ENCODE measurements around the gene MYO18B.

MYO18B gene

GRCh38 chr22:25751174-25751581, 9.2 kb downstream of the MYO18B start:
- DNase-seq: no peak

DNA sequence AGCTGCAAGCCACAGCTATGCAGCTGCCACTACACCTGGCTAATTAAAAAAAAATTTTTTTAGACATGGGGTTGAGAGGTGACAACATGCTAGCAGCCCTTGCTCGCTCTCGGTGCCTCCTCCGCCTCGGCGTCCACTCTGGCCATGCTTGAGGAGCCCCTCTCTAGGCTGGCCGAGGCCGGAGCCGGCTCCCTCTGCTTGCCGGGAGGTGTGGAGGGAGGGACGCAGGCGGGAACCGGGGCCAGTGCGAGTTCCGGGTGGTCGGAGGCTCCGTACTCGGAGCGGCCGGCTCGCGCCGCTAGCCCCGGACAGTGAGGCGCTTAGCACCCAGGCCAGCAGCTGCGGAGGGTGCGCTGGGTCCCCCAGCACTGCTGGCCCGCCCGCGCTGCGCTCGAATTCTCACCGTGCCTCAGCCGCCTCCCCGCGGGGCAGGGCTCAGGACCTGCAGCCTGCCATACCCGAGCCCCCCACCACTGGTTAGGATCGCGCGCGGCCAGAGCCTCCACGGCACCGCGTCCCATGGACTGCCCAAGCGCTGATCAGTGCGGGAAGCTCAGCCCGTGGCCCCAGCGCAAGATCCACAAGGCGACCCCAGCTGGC, 10.7 kb downstream of the MYO18B start:
- no peak for DNase-seq

DNA sequence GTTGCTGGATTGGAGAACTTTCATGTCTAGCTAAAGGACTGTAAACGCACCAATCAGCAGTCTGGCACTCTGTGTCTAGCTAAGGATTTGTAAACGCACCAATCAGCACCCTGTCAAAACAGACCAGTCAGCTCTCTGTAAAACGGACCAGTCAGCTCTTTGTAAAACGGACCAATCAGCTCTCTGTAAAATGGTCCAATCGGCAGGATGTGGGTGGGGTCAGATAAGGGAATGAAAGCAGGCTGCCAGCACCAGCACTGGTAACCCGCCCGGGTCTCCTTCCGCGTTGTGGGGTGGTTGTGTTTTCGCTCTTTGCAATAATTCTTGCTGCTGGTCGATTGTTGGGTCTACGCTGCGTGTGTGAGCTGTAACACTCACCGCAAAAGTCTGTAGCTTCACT, 11.3 kb downstream of the MYO18B start:
- DNase-seq: no peak

- DNase-seq: no peak
Observed at GRCh38 chr22:25754527-25755202, 12.7 kb downstream of the MYO18B start.

GRCh38 chr22:25757686-25758085, 15.7 kb downstream of the MYO18B start:
- no peak for DNase-seq

- no peak for DNase-seq
Observed at GRCh38 chr22:25758316-25758715, 16.3 kb downstream of the MYO18B start.

GRCh38 chr22:25759825-25760231, 17.8 kb downstream of the MYO18B start:
- DNase-seq: no peak

DNA sequence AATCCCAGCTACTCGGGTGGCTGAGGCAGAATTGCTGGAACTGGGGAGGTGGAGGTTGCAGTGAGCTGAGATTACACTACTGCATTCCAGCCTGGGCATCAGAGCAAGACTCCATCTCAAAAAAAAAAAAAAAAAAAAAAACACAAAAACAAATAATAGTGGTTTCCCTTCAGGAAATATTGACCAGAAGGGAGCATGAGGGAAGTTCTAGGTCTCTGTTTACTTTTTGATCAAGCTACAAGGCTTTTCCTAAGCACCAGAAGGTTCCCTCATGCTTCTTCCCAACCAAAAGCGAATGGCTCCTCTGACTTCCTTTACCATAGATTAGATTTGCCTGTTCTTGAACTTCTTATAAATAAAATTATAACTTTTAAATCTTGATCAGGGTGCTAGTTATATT, 18.3 kb downstream of the MYO18B start:
- DNase-seq: no peak

DNA sequence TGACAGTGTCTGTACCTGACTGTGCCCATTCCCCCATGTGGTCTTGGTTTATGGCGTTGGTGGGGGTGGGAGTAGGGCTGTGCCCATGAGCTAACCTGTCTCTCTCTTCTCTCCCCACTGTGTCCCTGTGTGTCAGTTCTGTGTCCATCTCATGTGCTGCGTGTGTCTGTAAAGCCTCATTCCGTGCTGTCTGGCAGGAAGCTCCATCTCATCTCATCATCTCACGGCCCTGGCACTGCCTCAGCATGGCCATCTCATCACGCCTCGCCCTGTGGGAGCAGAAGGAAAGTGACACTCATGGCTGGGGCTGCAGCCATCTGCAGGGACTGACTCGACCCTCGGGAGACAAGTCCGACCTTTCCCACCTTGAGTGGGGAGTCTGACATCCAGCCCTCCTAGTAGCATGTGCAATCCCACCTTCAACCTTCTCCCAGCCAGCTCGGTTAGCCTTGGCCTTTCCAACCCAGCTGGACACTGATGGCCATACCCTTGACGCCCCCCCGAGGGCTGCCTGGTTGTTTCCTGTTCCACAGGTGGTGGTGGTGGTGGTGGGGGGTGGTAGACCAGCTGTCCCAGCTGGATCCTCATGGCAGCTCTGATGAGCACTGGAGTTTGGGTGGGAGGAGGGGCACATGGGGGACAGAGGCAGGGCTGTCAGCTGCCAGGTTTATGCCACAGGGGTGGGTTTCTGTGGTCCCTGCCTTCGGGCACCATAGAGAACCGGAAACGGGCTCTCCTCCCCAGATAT, 19.0 kb downstream of the MYO18B start:
- DNase-seq: no peak

- no peak for DNase-seq
Observed at GRCh38 chr22:25762147-25762546, 20.2 kb downstream of the MYO18B start.

DNA sequence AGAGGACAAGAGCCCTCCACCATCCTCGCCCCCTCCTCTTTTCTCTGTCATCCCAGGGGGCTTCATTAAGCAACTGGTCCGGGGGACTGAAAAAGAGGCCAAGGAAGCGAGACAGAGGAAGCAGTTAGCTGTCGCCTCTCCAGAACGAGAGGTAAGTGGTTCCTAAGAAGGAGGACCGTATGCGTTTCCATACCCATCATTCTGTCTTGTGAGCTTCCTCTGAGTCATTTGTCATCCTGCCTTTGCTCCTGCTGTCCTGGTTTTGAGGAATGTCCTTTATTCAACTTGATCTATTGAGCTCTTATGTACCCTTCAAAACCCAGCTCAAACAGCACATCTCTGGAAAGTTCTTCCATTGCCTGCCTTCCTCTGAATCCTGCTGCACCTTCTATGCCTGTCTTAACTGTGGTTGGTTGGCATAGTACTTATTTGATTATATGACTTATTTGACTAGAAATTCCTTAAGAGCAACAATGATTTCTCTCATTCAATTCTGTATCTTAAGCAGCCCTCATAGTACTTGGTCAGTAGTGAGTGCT, 21.3 kb downstream of the MYO18B start:
- DNase-seq: no peak

DNA sequence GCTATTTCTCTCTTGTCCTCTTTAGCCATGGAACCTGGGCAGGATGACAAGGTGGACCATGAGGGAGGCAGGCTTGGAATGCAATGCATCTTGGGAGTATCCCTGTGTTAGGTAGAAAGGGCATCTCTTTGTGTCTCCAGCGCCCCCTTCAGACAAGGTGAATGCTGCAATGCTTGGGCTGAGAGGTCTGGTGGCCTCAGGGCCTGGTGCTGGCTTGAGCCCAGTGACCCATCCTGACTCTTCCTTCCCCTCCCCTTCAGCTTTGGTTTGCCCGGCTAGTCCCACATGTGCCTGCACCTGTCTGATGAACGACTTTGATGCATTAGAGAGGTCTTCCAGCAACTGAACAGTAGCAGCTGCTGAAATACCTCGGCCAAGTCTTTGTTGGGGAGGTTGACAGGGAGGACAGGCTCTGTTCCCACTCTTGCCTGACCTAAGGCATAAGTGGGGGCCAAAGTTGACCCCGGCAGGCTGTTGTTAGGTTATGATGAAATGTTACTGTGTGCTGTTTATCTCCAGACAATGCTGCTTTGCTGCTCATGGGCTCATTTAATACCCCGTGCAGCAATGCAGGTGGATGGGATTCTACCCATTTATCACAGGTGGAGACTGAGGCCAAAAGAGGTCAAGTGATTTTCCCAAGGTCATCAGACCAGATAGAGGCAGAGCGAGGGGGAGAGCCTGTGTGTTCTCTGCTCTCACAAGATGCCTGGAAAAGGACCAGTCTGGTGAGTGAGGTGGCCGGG, 22.5 kb downstream of the MYO18B start:
- DNase-seq: no peak

DNA sequence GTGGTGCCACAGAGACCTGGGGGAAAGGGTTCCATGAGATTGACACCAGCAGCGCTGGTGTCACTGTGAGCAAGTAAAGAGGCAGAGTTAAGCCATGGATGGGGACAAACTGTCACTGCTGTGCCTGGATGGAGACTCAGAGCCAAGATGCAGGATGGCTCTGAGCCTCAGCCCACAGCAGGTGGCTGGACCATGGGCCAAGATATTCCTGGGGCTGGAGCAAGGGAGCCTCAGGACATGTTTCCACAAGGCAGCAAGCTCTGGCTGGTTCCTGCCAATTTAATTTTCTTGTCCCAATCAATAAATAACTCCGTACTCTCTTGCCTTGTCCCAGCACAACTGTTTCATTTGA, 23.0 kb downstream of the MYO18B start:
- DNase-seq: no peak

- DNase-seq: no peak
Observed at GRCh38 chr22:25765801-25766200, 23.8 kb downstream of the MYO18B start.

DNA sequence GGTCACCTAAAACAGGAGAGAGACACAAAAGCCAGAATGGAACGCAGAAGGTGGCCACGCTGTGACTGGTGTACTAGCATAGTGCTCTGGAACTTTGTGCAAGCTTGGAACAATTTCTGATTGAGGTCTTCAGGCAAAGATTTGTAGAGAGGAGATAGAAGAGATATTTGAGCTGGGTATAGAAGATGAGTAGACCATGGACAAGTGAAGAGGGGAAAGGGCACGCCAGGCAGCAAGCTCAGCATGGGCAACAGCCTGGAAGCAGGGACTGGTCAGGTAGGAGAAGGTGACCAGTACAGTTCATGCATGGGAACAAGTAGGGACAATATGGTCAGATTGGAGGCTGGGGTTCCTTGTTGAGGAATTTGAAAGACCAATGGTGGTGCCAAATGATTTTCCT, 24.4 kb downstream of the MYO18B start:
- DNase-seq: no peak

- no peak for DNase-seq
Observed at GRCh38 chr22:25770333-25770732, 28.3 kb downstream of the MYO18B start.

DNA sequence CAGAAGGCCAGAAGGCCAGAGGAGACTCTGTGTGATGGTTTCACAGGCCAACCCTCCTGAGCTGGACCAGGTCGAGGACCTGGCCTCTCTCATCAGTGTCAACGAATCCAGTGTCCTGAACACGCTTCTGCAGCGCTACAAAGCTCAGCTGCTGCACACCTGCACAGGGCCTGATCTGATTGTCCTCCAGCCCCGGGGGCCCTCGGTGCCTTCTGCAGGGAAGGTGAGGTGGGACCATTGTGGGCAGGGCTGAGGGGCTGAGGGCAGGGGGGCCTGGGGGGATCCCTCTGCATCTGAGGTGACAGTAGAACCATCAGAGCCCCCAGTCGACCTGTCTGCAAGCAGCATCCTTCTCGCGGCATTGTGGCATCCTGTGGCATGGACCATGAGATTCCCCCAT, 30.3 kb downstream of the MYO18B start:
- DNase-seq: no peak

GRCh38 chr22:25774575-25775026, 32.6 kb downstream of the MYO18B start:
- DNase-seq: peak; percentile 6

GRCh38 chr22:25775531-25775930, 33.5 kb downstream of the MYO18B start:
- DNase-seq: no peak

DNA sequence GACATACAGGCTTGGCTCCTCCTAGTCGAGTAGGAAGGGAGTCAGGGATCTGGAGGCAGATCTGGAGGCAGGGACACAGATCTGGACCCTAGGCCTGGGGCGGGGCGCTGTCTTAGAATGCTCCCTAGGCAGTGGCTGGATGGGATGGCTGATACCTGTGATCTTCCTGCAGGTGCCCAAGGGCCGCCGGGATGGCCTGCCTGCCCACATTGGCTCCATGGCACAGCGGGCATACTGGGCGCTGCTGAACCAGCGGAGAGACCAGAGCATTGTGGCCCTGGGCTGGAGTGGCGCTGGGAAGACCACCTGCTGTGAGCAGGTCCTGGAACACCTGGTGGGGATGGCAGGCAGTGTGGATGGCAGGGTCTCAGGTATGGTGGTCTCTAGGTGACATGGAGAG, 35.4 kb downstream of the MYO18B start:
- DNase-seq: no peak

- DNase-seq: peak; percentile 31
Observed at GRCh38 chr22:25777870-25778269, 35.9 kb downstream of the MYO18B start.

DNA sequence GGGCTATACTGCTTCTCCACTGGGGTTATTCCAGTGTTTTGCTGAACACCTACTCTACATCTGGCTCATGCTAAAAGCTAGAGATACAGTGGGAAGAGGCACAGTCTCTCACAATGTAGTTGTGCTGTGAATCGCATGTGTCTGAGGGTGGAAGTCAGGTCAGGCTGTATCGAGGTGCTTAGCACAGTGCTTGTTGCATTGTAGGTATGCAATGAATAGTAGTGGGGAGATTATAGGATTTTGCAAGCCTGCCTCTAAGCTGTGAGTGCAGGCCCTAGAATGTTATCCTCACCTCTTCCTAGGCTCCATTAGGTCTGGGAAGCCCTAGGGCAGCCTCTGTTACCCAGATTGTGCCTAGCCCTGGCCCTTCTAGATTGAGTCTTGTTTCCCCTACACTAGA, 37.4 kb downstream of the MYO18B start:
- DNase-seq: no peak

DNA sequence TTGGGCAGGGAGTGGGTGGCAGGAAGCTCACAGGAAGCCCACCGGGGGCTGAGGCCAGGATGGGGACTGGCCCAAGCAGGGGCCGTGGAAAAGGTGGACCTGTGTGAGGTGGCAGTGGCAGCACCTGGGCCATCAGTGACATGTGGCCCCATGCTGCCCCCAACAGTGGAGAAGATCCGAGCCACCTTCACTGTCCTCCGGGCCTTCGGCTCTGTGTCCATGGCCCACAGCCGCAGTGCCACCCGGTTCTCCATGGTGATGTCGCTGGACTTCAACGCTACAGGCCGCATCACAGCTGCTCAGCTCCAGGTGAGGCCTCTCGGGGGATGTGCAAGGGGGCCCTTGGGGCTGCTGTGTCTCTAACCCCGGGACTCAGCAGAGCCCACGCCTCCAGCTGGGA, 37.9 kb downstream of the MYO18B start:
- DNase-seq: no peak
